Nucleus accumbens (tissue), 56 donors: ENCODE results near the gene PDSS2.
"Not testable (repeated sequence)": the region's sequence is repeated elsewhere in the genome, so short reads cannot be mapped to it uniquely, and the experiment has no call there.

Source experiments
- DNase-seq, 56 donors: peaks; one replicate each; lab custom pipeline; 2025; lab: John Stamatoyannopoulos, UW

PDSS2 gene

GRCh38 chr6:107374264-107374663 lies 85.1 kb downstream of the PDSS2 start:
- no peak for DNase-seq

DNA sequence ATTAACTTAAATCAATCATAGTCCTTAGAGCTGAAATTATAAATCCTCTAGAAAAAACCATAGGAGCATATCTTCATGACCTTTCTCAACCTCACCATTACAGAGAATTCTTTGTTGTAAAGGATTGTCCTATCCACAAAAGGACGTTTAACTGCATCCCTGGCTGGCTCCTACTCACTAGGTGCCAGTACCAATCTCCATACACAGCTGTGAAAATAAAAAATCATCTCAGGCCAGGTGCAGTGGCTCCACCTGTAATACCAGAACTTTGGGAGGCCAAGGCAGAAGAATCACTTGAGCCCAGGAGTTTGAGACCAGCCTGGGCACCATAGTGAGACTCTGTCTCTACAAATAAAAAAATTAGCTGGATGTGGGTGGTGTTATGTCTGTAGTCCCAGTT lies 89.9 kb downstream of the PDSS2 start:
- DNase-seq: no peak

DNA sequence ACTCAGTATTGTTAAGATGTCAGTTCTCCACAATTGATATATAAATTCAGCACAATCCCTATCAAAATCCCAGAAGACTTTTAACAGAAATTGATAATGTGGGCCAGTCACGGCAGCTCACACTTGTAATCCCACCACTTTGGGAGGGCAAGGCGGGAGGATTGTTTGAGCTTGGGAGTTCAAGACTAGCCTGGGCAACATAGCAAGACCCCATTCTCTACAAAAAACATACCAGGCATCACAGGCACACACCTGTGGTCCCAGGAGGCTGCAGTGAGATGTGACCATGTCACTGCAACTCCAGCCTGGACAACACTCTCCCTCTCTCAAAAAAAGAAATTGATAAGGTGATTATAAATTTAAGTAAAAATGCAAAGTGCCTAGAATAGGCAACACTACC lies 90.9 kb downstream of the PDSS2 start:
- no peak for DNase-seq

- DNase-seq: not testable (repeated sequence)
Observed at GRCh38 chr6:107364173-107364572, 95.2 kb downstream of the PDSS2 start.

DNA sequence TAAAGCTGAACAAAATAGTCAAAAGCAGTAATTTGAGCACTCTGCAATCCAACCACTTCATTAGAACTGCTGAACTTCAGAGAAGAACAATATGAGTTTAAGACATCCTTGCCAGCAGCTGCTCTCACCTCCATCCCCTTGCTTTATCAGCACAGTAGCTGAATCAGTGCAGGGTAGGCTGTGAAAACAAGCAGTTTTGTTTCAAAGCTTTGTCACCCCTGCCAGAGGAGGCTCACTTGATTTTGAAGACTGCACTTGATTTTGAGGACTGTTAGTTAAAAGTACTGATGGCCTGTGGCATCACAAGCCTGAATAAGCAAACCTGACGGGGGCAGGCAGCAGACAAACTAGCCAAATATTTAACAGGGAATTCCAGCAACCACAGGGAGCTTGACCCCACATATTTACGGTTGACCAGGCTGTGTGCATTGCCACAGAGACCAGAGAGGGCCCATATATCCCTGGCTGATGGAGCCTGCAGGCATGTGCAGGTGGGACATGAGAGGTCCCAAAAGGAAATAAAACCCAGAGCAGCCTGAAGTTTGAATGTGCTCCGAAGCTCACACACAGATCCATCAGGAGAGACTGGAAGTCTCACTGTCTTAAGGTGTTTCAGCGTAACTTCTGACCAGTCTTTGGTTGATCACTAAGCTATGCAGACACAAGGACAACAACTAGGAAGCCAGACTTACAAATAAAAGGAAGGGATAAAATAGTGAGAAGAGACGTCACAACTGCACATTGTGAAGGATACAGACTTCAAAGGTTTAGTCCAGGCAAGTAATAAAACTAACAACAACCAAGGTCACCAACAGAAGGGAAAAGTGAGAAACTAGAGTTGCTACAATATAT lies 97.4 kb downstream of the PDSS2 start:
- no peak for DNase-seq

DNA sequence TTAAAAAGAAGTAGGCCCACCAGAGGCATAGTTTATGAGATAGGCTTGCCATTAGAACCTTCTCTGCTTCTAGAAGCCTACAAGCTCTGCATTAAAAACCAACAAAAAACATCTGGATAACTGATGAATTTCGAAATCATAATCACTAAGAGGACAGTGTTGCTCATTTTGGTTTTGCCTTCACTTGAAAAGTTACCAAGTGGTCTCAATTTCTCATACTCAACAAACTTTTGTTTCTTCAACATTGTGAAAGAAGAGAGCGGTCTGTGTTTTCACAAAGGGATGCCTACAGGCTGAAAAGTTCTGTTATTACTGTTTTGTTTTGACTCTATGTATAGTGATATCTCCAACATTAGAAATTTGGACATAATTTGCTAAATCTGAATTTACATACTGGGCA lies 98.9 kb downstream of the PDSS2 start:
- DNase-seq: no peak

DNA sequence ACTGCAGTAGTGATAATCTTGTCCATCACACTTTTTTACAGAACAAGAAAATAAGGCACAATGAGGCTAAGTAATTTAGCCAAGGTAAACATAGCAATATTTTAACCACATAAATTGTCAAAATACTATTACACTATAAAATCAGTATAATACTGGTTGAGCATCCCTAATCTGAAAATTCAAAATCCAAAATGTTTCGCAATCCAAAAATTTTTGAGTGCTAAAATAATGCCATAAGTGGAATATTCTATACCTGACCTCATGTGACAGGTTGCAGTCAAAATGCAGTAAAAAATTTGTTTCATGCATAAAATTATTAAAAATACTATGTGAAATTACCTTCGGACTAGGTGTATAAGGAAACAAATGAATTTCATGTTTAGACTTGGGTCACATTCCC lies 101.5 kb downstream of the PDSS2 start:
- no peak for DNase-seq

- no peak for DNase-seq
Observed at GRCh38 chr6:107357031-107357430, 102.3 kb downstream of the PDSS2 start.

DNA sequence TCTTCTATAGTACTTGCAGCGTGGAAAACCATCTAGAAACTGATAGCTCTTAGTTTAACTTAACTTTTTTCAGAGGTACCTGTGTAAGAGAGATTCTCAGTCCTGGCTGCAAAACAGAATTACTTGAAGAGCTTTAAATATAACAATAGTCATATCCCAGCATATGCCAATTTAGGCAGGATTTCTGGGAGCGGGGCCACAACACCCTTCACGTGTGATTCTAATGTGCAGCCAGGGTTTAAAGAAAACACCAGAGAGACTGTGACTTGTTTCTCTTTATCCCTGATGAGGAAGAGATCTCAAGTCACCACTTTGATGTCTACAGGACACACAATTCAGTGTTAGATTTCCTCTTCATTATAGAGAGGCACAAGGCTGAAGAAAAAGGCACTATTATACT lies 103.7 kb downstream of the PDSS2 start:
- no peak for DNase-seq

- DNase-seq: no peak
Observed at GRCh38 chr6:107354451-107354850, 104.9 kb downstream of the PDSS2 start.

DNA sequence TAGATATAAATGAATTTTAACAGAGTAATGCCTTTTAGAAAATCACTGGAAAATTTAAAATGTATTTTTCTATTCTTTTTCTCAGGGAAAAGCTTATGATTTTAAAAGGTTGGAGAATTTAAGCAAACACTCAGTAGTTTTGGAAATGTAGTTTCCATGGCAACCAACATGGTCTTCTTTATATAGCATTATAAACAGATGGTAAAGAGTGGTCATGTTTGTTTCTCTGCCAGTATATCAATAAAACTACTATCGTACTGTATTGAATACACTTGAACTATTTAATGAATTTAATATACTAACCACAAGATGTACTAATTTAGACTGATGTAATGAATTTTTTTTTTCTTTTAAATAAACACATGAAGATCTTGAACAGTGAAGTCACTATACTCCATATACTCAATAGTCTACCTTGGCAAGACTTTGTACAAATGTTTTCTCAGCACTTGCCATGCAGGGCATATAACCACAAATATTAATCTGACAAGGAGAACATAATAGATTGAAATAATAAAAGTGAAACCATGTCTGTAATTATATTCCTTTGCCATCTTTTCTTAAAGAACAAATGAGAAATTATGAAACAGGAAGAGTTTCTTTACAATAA lies 105.5 kb downstream of the PDSS2 start:
- DNase-seq: no peak

GRCh38 chr6:107348224-107348623 lies 111.1 kb downstream of the PDSS2 start:
- DNase-seq: no peak

DNA sequence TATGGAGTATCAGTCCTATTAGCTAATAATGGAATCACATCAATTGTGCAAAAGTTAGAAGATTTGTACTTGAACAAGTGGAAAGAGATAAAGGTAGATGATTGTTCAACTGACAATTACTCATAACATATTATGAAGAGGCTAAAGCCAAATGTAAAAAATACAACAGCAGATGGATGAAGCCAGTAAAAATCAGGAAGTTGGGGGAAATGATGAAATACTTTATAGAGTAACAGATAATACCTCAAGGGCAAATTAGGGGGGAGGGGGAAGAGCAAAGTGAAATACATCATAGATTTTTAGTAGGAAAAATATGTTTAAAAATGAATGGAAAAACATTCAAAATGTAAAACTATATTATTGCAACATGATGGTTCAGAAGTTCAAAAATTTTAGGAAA lies 114.0 kb downstream of the PDSS2 start:
- DNase-seq: no peak

GRCh38 chr6:107344981-107345380 lies 114.4 kb downstream of the PDSS2 start:
- DNase-seq: no peak

- DNase-seq: no peak
Observed at GRCh38 chr6:107344383-107344782, 115.0 kb downstream of the PDSS2 start.

GRCh38 chr6:107342144-107342543 lies 117.2 kb downstream of the PDSS2 start:
- no peak for DNase-seq

GRCh38 chr6:107340881-107341280 lies 118.5 kb downstream of the PDSS2 start:
- no peak for DNase-seq

GRCh38 chr6:107337191-107337741 lies 122.1 kb downstream of the PDSS2 start:
- no peak for DNase-seq

GRCh38 chr6:107334026-107334425 lies 125.3 kb downstream of the PDSS2 start:
- DNase-seq: no peak

GRCh38 chr6:107333491-107333890 lies 125.9 kb downstream of the PDSS2 start:
- no peak for DNase-seq

- DNase-seq: no peak
Observed at GRCh38 chr6:107331409-107332386, 127.7 kb downstream of the PDSS2 start.
